KMS-11 (cell line): ENCODE measurements around the gene RHOBTB3.

Experiments
- H2AFZ ChIP-seq: fragments of 200-600 bp; sonication (generic); 2 replicates; pipeline ENCODE4 v1.6.1; 2016; ENCODE audit warnings: antibody characterized with exemption, mixed run types, low read depth
- H3K27ac ChIP-seq: fragments of 200-600 bp; sonication (generic); 2 replicates; pipeline ENCODE4 v1.6.1; 2016; ENCODE audit warnings: mild to moderate bottlenecking, mixed run types
- H3K27me3 ChIP-seq: fragments of 200-600 bp; sonication (generic); 2 replicates; pipeline ENCODE4 v1.6.1; 2017; ENCODE audit warnings: mild to moderate bottlenecking, low read depth, mixed run types, moderate library complexity; ENCODE audit not compliant: insufficient read depth
- H3K36me3 ChIP-seq: fragments of 200-600 bp; sonication (generic); 2 replicates; pipeline ENCODE4 v1.6.1; 2017; ENCODE audit warnings: mild to moderate bottlenecking, mixed run types; ENCODE audit not compliant: insufficient read depth
- H3K4me1 ChIP-seq: fragments of 200-600 bp; sonication (generic); 2 replicates; pipeline ENCODE4 v1.6.1; 2016; ENCODE audit warnings: mild to moderate bottlenecking, low read depth, mixed run types; ENCODE audit not compliant: poor library complexity, severe bottlenecking
- H3K4me2 ChIP-seq: fragments of 200-600 bp; sonication (generic); 2 replicates; pipeline ENCODE4 v1.7.0; 2016; ENCODE audit warnings: mild to moderate bottlenecking, mixed run types
- H3K4me3 ChIP-seq: fragments of 200-600 bp; sonication (generic); IDR thresholded peaks from 2 replicates; pipeline ENCODE4 v1.6.1; 2017; ENCODE audit warnings: low read depth, low read length, mixed read lengths; ENCODE audit not compliant: insufficient read depth
- H3K79me2 ChIP-seq: fragments of 200-600 bp; sonication (generic); 2 replicates; pipeline ENCODE4 v1.6.1; 2016; ENCODE audit warnings: low read depth, mixed run types; ENCODE audit not compliant: insufficient read depth
- H3K9ac ChIP-seq: fragments of 200-600 bp; sonication (generic); 2 replicates; pipeline ENCODE4 v1.6.1; 2016; ENCODE audit warnings: mild to moderate bottlenecking, mixed run types
- H4K20me1 ChIP-seq: fragments of 200-600 bp; sonication (generic); 2 replicates; pipeline ENCODE4 v1.6.1; 2016; ENCODE audit warnings: mild to moderate bottlenecking, mixed run types; ENCODE audit not compliant: insufficient read depth
- CTCF ChIP-seq: fragments of 200-600 bp; sonication (generic); conservative IDR thresholded peaks from 2 replicates; pipeline ENCODE4 v1.6.1; 2017; ENCODE audit warnings: low read depth, mild to moderate bottlenecking, antibody characterized with exemption, low read length, moderate library complexity, mixed read lengths

Gene RHOBTB3

GRCh38 chr5:95841914-95842812 lies 111.0 kb downstream of the RHOBTB3 start:
- H3K4me2 ChIP-seq, result peak overlapping the region; percentile 53; the same call in 1 of the 2 replicates
- H4K20me1 ChIP-seq, result no peaks in the 10 kb centered on the region
- H3K27me3 ChIP-seq, result no peaks in the 10 kb centered on the region
- peaks cover 24% of the 10 kb centered on the region for H3K4me1 ChIP-seq
- no peak overlapping the region for H3K9ac ChIP-seq
- H2AFZ ChIP-seq, result peak overlapping the region; percentile 41; the same call in 1 of the 2 replicates
- H3K27ac ChIP-seq, result no peak overlapping the region
- H3K4me3 ChIP-seq, result no peak overlapping the region
- TF ChIP-seq CTCF, result no peak
- no peaks in the 10 kb centered on the region for H3K36me3 ChIP-seq
- no peaks in the 10 kb centered on the region for H3K79me2 ChIP-seq

DNA sequence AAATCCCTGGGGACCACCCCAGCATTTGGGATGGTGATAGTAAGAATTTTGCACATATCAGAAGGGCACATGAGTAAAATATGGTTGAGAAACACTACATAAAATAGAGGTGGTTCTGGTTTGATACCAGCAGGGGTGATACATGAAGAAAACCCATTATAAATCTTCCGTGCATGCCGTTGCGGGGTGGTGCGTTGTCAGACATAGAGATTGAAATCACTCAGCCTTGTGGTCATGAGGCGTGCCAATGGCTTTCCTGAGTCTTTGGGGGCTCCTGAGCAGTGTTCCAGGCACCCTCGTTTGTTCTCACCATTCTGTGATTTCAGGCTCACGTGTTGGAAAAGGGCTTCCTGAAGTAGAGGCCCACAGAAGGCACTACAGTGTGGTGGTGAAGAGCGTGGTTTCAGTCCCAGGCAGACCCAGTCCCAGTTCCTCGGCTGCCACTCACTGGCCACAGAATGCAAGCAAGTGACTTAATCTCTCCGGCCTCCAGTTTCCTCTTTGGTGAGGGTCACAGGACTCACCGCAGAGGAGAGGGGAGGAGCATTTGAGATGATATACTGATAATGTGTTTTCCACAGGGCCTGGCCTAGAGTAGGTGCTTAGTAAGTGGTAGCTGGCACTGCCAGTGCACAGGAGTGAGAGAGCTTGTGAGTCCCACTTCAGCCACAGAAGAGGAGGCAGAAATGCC lies 111.9 kb downstream of the RHOBTB3 start:
- peak overlapping the region; percentile 53 for H3K4me2 ChIP-seq
- peaks cover 20% of the 10 kb centered on the region for H3K4me1 ChIP-seq
- H3K27me3 ChIP-seq, result no peaks in the 10 kb centered on the region
- TF ChIP-seq CTCF, result peak; percentile 47
- H3K79me2 ChIP-seq, result no peaks in the 10 kb centered on the region
- no peak overlapping the region for H3K9ac ChIP-seq
- H3K4me3 ChIP-seq, result no peak overlapping the region
- H2AFZ ChIP-seq, result peak overlapping the region; percentile 41; the same call in 1 of the 2 replicates
- H4K20me1 ChIP-seq, result no peaks in the 10 kb centered on the region
- H3K27ac ChIP-seq, result peak overlapping the region; percentile 20; the same call in 1 of the 2 replicates
- H3K36me3 ChIP-seq, result no peaks in the 10 kb centered on the region

DNA sequence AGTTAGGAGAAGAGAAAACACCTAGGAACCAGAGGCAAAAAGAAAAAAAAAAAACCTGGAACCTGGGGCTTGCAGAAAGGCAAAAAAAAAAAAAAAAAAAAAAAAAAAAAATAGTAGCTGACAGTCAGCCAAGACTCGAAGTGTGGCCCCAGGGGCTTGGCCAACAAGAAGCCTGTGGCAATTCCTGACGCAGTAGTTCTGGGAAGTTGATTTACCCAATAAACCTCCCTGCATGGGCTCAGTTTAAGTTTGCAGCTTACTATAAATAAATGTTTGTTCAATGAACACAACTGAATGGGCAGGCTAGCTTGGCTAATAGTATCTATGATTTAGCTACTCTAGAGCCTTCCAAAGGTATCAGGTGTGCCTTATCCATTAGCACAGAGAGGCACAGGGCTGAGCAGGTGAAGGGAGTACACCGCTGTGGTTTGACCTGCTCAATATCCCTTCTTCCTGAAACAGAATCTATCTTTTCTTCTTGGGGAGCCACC lies 112.6 kb downstream of the RHOBTB3 start:
- no peak overlapping the region for H3K9ac ChIP-seq

More for the DNA sequence above, 112.6 kb downstream of the RHOBTB3 start:
- TF ChIP-seq CTCF, result no peak
- no peaks in the 10 kb centered on the region for H3K27me3 ChIP-seq
- H3K4me3 ChIP-seq, result no peak overlapping the region
- H3K4me1 ChIP-seq, result peaks cover 20% of the 10 kb centered on the region
- H2AFZ ChIP-seq, result no peak overlapping the region
- H3K4me2 ChIP-seq, result peak overlapping the region; percentile 53; the same call in 1 of the 2 replicates
- no peak overlapping the region for H3K27ac ChIP-seq
- H3K79me2 ChIP-seq, result no peaks in the 10 kb centered on the region
- no peaks in the 10 kb centered on the region for H4K20me1 ChIP-seq
- H3K36me3 ChIP-seq, result no peaks in the 10 kb centered on the region
